Urinary bladder (tissue), 4 donors: ENCODE results near the gene TUB. TPM values are rescaled to one million over a fixed set of nuclear protein-coding genes. Genes with fewer than 3 reads are reported as not detected.
A peak's percentile ranks its signal among the peaks of the same experiment; 100 is the strongest.

Experiments
- DNase-seq: peaks from one replicate; pipeline ENCODE4 v3.0.0-alpha.2; 2015; ENCODE audit errors: extremely low spot score
- H3K27ac ChIP-seq: one replicate; pipeline ENCODE4 v1.5.1; 2013; ENCODE audit warnings: low read depth, mild to moderate bottlenecking, moderate library complexity
- H3K36me3 ChIP-seq: one replicate; pipeline ENCODE4 v1.6.1; 2013; ENCODE audit warnings: mild to moderate bottlenecking, moderate library complexity; ENCODE audit not compliant: insufficient read depth
- H3K4me1 ChIP-seq: one replicate; pipeline ENCODE4 v1.6.1; 2013; ENCODE audit warnings: mild to moderate bottlenecking, moderate library complexity; ENCODE audit not compliant: insufficient read depth
- H3K4me3 ChIP-seq: one replicate; pipeline ENCODE4 v1.5.1; 2013; ENCODE audit warnings: low read depth, low read length
- WGBS: extraction: QIAGEN DNeasy Blood & Tissue Kit; methylation state at CpG from one replicate; pipeline ENCODE4 v1.1.7; 2013; 5-methylcytosine and 5-hydroxymethylcytosine counted together
- polyA plus RNA-seq: library from polyadenylated mRNA; stranded (reverse); fragments of 200-250 nt; gene quantifications from one replicate; pipeline ENCODE4 v1.2.3, GENCODE V29; 2013
- total RNA-seq: library from RNA; depleted of rRNA; stranded (reverse); fragments of >200 nt; gene quantifications from one replicate; pipeline ENCODE4 v1.2.3, GENCODE V29; 2014
- donor health status: healthy with polysubstance abuse.
- donor health status: healthy.

The TUB gene
- total and polyA plus RNA-seq, 2 donors, result 11.7 to 32.2 TPM

DNA sequence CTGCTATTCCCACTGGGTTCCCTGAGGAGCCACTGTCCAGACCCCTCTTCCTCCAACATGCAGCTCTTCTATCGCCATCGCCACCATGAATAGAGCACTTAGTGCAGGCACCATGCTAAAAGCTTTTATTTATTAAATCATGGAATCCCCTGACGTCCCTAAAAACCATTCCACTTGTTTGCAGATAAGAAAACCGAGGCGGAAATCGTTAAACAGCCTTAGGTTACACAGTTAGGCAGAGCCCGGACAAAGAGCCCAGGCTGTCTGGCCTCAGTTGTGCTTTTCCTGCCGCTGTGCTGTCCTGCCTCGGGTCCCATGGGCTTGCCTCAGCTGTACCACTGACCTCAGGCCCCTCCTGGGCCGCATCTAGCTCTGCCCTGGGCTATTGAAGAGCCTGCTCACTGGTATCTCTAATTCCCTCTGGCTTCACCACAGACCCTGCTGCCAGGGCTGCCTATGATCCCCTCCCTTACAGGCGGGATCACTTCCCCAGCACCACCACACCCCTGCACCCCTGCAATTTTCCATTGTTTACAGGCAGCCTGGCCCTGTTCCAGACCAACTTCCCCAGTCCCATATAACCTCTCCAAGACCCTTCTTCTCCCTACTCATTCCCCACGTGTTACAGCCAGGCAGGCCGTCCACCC is 13.0 kb upstream of the TUB start:
- DNase-seq, result no peak
- Histone ChIP-seq H3K4me1 (no peaks in the 10 kb centered on the region), H3K27ac (peak overlapping the region; percentile 60), H3K4me3 (no peak overlapping the region), H3K36me3 (no peaks in the 10 kb centered on the region)
- WGBS, result 65% methylated on average over 13 of the region's 13 CpGs

DNA sequence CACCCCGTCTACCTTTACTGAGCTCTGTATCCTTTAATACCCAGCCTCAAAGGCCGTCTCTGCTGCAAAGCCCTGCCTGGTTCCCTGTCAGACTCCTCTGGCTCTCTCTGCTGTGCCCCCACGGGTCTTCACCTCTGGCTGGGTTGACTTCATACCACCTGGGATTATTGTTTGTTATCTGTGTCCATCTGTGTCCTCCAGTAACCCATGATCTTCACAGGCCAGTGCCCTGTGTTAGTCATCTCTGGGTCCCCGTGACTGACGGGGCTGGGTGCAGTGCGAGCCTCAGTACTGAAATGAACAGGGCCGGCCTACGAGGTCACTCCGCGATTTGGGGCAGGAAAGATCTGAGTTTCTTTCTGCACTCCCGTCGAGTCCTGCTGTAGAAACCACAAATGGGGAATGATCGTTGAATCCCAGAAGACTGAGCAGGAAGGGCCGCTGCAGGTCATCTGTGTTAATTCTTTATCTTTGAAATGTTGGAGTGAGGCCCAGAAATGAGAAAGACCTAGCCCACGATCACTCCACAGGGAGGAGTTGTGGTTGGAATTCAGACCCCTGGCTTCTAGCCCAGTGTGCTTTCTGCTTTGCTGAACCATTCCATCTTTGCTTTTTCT is 12.3 kb upstream of the TUB start:
- Histone ChIP-seq H3K27ac (peak overlapping the region; percentile 60), H3K36me3 (no peaks in the 10 kb centered on the region), H3K4me1 (no peaks in the 10 kb centered on the region), H3K4me3 (no peak overlapping the region)
- no peak for DNase-seq
- 12% methylated on average over 15 of the region's 15 CpGs for WGBS

DNA sequence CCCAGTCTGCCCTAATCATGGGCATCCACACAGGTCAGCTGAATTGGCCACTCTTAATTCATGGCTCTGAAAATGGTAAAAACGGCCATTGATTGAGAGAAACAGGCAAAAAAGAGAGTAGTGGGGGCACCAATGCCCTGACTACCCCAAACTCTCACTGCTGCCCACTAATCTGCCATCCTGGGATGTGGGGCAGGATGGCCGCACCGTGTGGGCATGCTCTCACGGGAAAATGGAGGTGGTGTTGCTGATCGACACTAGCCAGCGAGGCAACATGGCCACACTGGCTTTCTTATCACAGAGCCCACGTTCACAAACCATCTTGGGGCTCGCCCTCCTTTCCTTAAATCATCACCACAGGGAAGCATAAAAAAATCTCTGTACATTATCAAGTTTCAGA is 11.2 kb upstream of the TUB start:
- Histone ChIP-seq H3K36me3 (no peaks in the 10 kb centered on the region), H3K27ac (no peak overlapping the region), H3K4me1 (no peaks in the 10 kb centered on the region), H3K4me3 (no peak overlapping the region)
- no peak for DNase-seq
- WGBS, result 79% methylated on average over 8 of the region's 8 CpGs

DNA sequence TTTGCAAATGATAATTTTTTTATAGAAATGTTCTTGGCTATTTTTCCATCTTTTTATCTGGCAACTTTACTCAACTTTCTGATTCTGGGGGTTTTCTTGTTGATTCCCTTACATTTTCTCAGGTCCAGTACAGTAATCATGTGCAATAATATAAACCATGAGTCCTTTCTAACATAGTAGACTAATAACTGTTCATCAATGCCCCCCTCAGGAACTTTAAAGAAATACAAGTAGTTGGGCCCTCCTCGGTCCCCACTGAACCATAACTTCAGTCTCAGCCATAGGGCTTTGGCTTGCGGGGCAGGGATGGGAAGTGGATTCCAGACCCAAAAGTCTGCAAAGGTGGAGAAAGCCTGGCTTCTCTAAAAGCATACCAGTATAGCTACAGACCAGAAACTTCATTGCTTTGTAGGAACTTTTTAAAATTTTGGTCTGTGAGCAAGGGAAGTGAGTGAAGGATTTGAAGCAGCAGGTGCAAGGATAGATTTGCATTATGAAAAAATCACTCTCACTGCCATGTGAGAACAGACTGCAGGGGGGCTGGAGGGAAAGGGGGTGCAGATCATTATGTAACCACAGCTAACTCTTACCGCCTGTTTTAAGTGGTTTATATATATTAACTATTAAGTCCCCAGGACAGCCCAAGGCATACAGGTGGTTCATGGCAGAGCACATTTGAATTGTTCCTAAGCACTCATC is 10.4 kb upstream of the TUB start:
- H3K4me1 ChIP-seq, result no peaks in the 10 kb centered on the region
- DNase-seq, result no peak
- WGBS, result 44% methylated on average over 3 of the region's 3 CpGs
- no peak overlapping the region for H3K4me3 ChIP-seq
- H3K36me3 ChIP-seq, result no peaks in the 10 kb centered on the region
- H3K27ac ChIP-seq, result no peak overlapping the region

DNA sequence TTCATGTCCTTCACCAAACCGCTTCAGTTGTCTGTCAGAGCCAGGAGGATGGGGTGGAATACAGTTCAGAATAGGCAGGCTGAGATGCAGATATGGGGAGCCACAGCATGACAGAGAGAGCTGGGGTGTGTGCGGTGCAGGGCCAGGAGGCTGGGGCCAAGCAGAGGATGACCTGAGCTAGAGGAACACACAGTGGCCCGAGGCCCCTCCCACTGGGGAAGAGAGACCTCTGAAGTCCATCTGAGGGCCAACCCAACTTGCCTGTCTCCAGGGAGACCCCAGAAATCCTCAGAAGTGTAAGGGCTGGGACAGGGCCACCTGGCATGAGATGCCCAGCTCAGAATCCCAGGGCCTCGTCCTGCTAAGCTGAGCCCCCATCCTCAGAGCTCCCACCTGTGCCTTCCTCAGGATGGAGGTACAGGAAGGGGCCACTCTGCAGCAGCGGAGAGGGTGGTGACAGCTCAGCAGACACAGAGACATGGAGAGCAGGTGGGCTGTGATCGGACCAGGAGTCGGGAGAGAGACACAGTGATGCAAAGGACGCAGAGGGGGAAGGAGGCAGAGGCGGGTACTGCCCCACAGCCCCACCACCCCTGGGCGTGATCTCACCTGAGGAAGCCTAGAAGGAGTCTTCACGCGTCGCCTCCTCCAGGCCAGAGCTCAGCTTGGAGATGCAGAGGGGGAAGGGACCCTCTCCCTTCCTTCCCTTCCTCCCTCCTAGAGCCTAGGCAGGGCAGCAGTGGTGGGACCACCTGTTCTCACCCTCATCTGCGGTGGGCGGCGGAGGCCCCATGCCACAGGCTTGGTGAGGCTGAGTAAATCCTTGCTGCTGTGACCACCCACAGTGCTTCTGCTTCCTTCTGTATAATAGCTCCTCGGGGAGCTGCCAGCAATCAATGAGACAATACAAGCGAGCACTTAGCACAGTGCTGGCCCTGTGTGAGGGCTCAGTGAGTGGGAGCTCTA is 9.1 kb upstream of the TUB start:
- Histone ChIP-seq H3K36me3 (no peaks in the 10 kb centered on the region), H3K4me3 (no peak overlapping the region), H3K27ac (no peak overlapping the region), H3K4me1 (no peaks in the 10 kb centered on the region)
- DNase-seq, result no peak
- 74% methylated on average over 18 of the region's 18 CpGs for WGBS

DNA sequence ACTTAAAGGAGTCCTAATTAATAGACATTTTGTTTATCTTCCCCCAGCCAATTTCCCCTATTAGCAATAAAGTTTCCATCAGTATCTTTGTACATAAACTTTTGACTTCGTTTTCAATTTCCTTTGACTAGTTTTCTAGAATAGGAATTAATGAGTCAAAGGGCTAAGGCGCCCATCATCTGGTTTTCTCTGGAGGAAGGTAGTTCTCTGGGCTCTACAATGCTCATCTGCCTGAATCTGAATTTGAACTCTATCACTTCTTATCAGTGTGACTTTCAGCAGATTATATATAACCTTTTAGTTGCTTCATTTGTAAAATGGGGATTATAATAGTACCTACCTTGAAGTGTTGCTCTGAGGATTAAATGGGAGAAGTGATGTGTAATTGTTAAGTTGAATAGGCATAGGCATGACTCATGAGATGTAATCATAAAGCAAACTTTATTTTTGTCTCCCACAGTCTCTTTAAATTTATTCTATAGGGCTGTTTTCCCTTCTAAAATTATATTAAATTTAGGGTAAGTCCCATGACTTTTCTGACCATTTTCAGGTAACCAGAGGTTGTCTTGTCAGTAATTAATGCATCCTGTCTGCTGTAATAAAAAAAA is 5.8 kb upstream of the TUB start:
- 55% methylated on average over 2 of the region's 2 CpGs for WGBS
- H3K4me3 ChIP-seq, result no peak overlapping the region
- no peak for DNase-seq
- no peak overlapping the region for H3K27ac ChIP-seq
- H3K36me3 ChIP-seq, result no peaks in the 10 kb centered on the region
- H3K4me1 ChIP-seq, result no peaks in the 10 kb centered on the region

DNA sequence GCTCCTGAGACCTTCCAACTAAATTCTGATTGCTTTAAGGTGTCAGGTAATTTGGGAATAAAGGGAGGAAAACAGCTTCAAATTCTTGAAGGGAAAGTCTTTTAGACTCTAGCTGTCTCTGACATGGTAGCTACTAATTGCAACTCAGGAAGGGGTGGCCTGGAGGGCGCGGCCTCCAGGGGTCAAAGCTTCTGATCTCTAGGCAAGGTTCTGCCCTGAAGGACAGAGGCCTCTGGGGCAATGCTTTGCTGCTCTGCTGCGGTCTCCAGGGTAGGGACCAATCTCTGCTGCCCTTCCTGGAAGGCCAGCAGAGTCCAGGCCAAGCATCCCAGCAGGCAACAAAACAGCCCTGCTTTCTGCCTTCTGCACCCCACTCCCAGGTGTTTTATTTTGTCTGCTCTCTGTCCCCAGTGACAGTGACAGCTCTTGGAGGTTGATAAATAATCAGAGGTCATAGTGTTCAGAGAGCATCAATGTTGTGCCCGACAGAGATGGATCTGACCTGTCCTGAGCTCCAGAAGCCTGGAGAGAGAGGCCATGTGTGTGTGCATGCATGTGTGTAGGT is 1.8 kb upstream of the TUB start:
- WGBS, result 92% methylated on average over 4 of the region's 4 CpGs
- Histone ChIP-seq H3K4me1 (no peaks in the 10 kb centered on the region), H3K4me3 (no peak overlapping the region), H3K36me3 (no peaks in the 10 kb centered on the region), H3K27ac (no peak overlapping the region)
- no peak for DNase-seq

DNA sequence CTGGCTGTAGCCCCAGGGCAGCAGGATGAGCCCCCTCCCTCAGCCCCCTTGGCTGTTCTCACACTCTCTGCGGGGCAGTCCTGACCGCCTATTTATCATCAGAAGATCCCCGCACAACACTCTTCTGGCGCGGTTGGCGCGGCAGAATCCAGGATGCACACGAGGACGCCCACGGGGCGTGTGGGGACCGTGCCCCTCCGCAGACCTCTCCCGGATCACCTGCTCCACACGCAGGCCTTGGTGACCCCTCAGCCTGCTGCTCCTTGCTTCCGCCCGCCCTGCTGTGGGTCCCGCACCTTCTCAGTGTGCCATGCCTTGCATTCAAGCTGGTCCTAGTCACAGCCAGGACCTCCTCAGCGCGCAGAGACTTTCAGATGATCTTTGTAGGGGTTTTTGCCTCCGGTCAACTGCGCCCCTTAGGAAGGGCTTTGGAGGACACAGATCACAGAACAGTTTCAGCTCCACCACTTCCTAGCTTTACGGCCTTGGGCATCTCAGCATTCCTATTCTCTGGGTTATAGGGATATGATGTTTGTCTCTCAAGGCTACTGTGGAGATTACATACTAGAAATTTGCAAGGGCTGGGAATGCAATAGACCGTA is 841 bp upstream of the TUB start:
- H3K27ac ChIP-seq, result no peak overlapping the region
- no peaks in the 10 kb centered on the region for H3K4me1 ChIP-seq
- no peaks in the 10 kb centered on the region for H3K36me3 ChIP-seq
- 86% methylated on average over 24 of the region's 24 CpGs for WGBS
- DNase-seq, result no peak
- no peak overlapping the region for H3K4me3 ChIP-seq

DNA sequence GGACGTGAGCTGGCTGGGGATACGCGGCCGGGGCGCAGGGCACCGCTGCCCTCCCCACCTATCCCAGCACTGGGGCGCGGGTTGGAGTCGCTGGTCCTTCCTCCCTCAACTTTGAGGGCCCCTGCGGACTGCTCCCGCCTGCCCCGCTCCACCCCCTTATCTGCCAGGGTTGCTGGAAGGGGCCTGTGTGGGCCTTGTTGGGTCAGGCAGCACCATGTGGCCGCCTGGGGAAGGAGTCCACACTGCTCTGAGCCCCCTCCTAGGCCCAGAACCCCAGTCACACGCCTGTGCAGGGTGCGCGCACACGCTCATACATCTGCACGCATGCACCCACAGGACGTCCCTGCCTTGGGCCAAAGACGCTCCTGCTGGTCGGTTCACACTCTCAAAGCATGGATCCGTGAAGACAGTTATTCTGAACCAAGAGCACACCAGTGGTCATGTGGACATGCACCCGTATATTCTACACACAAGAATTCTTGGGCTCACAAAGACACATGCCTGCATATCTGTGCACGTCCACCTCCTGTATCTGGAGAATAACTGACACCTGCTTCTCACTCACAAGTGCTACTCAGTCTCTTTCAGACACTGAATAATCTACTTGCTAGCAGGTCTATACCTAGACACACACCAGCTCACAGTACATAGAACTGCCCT is 710 bp downstream of the TUB start:
- 13% methylated on average over 24 of the region's 24 CpGs for WGBS
- DNase-seq, result no peak
- Histone ChIP-seq H3K27ac (no peak overlapping the region), H3K36me3 (no peaks in the 10 kb centered on the region), H3K4me1 (no peaks in the 10 kb centered on the region), H3K4me3 (peak overlapping the region; percentile 65)

DNA sequence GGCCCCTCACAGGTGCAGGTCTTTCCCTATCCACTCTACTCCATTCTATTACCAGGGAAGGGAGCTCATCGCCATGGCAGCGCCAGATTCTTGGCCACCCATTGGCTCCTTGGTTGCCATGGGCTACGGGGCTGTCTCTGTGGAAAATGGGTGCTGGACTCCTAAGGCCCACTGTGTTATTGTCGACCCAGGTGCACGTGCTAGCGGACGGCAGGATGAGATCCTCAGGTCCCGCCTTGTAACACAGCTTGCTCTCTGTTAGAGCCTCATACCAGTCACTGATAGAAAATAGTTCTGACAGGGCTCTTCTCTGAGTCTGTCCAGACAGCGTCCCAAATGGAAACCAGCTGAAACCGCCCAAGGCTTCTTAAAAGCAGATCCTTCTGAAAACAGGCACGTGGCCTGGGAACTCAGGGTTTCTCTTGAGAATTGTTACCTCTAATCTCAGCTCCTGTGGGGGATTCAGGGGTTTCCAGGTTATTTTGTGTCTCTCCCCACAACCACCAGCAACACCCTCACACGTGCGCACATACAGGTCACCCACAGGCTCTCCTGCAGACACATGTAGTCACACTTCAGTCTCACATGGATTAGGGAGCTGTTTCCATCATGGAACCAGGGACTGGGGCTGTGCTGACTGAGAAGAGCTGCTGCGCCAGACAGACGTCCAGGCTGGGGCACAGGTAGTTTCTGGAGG is 1.5 kb downstream of the TUB start:
- DNase-seq, result no peak
- Histone ChIP-seq H3K36me3 (no peaks in the 10 kb centered on the region), H3K4me1 (no peaks in the 10 kb centered on the region), H3K27ac (no peak overlapping the region), H3K4me3 (no peak overlapping the region)
- 65% methylated on average over 15 of the region's 15 CpGs for WGBS

DNA sequence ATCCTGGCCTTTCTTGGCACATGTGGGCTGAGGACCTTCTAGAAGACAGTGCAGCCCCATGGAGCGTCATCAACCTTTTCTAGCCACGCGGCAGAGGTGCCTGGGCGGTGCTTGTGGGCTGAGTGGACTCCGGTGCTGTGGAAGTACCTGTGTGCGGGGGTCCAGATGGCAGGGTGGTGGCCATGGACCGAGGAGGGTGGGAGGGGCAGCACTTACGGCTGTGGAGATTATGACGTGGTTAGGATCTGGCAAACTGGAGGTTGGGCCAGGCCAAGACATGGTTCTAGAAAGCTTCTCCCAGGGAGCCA is 2.0 kb downstream of the TUB start:
- DNase-seq, result no peak
- no peak overlapping the region for H3K4me3 ChIP-seq
- no peaks in the 10 kb centered on the region for H3K4me1 ChIP-seq
- WGBS, result 73% methylated on average over 9 of the region's 9 CpGs
- H3K27ac ChIP-seq, result no peak overlapping the region
- H3K36me3 ChIP-seq, result no peaks in the 10 kb centered on the region

DNA sequence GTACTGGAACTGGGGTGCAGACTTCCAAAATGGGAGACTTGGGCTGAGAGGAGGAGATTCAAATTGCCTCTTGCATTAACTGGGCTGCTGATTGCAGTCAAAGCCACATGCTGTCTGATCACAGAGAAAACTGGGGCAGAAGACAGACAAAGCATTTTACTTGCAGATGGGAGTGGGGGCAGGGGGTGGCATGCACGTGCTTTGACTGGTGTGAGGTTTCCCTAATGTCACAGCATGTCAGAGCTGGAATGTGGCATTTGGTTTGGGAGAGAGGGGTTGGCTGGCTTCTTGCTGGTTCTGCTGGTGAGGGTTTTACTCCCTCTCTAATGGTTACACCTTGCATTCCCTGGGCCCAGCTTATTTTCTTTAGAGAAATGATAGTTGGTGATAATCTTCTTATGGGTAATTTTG is 2.9 kb downstream of the TUB start:
- no peak overlapping the region for H3K4me3 ChIP-seq
- no peak for DNase-seq
- WGBS, result 46% methylated on average over 1 of the region's 1 CpG
- no peak overlapping the region for H3K27ac ChIP-seq
- no peaks in the 10 kb centered on the region for H3K36me3 ChIP-seq
- no peaks in the 10 kb centered on the region for H3K4me1 ChIP-seq
